ENCODE results near the gene CYSRT1.

CYSRT1 gene
- 0 to 0.66 (median 0.06) reads per million in 17 experiments for total RNA-seq

GRCh38 chr9:137224830-137225694 lies at the start of gene CYSRT1:
Gene CYSRT1 (plus strand): TSS chr9:137225174. CDS start chr9:137225622, 448 bp downstream.
- peak; percentile 18 to 49 (median 44) for DNase-seq

- DNase-seq: no peak
Observed at GRCh38 chr9:137175345-137175961, 49.5 kb upstream of the CYSRT1 start.

GRCh38 chr9:137176302-137177182 lies 48.4 kb upstream of the CYSRT1 start:
- peak in 2 of 4 experiments; percentile 42 to 45 for DNase-seq

- DNase-seq: no peak
Observed at GRCh38 chr9:137178201-137178938, 46.6 kb upstream of the CYSRT1 start.

- DNase-seq: no peak
Observed at GRCh38 chr9:137178939-137179630, 45.9 kb upstream of the CYSRT1 start.

- DNase-seq: no peak
Observed at GRCh38 chr9:137179761-137180160, 45.2 kb upstream of the CYSRT1 start.

GRCh38 chr9:137180491-137180890 lies 44.5 kb upstream of the CYSRT1 start:
- DNase-seq: no peak

- DNase-seq: no peak
Observed at GRCh38 chr9:137181680-137182079, 43.3 kb upstream of the CYSRT1 start.

GRCh38 chr9:137182836-137183235 lies 42.1 kb upstream of the CYSRT1 start:
- no peak for DNase-seq

GRCh38 chr9:137183980-137184595 lies 40.9 kb upstream of the CYSRT1 start:
- DNase-seq: no peak

- no peak for DNase-seq
Observed at GRCh38 chr9:137184881-137185660, 39.9 kb upstream of the CYSRT1 start.

GRCh38 chr9:137185921-137186320 lies 39.1 kb upstream of the CYSRT1 start:
- no peak for DNase-seq

- DNase-seq: no peak
Observed at GRCh38 chr9:137186385-137186784, 38.6 kb upstream of the CYSRT1 start.

- no peak for DNase-seq
Observed at GRCh38 chr9:137187386-137187785, 37.6 kb upstream of the CYSRT1 start.

GRCh38 chr9:137188086-137188489 lies 36.9 kb upstream of the CYSRT1 start:
- DNase-seq: no peak

GRCh38 chr9:137188490-137189296 lies 36.3 kb upstream of the CYSRT1 start, which contains the start of the genes ANAPC2 and SSNA1:
Gene ANAPC2 (minus strand): TSS chr9:137188560. CDS start chr9:137188532, 28 bp downstream.
Gene SSNA1 (plus strand): TSS chr9:137188676. CDS start chr9:137188727, 51 bp downstream.
- DNase-seq: peak; percentile 96 to 99 (median 98)

GRCh38 chr9:137189297-137190295 lies 35.4 kb upstream of the CYSRT1 start:
- DNase-seq: no peak

Measured in suppressor macrophage (primary cell).